Hematopoietic multipotent progenitor cell (in vitro differentiated cells): ENCODE results near the gene ZFYVE26. TPM values are rescaled to one million over a fixed set of nuclear protein-coding genes. Genes with fewer than 3 reads are reported as not detected.
"Not testable (repeated sequence)": the region's sequence is repeated elsewhere in the genome, so short reads cannot be mapped to it uniquely, and the experiment has no call there.

ENCODE experiments used
- DNase-seq, 3 donors: peaks; one replicate each; pipeline ENCODE4 v3.0.0-alpha.2; 2011 to 2015; ENCODE audit warnings: low read depth in 2 of 3, low spot score in 2 of 3
- total RNA-seq: library from RNA; depleted of rRNA; stranded (reverse); fragments of >200 nt; gene quantifications from one replicate; pipeline ENCODE4 v1.2.3, GENCODE V29; 2012

Gene ZFYVE26
- total RNA-seq, 1 donor = 22.1 TPM

DNA sequence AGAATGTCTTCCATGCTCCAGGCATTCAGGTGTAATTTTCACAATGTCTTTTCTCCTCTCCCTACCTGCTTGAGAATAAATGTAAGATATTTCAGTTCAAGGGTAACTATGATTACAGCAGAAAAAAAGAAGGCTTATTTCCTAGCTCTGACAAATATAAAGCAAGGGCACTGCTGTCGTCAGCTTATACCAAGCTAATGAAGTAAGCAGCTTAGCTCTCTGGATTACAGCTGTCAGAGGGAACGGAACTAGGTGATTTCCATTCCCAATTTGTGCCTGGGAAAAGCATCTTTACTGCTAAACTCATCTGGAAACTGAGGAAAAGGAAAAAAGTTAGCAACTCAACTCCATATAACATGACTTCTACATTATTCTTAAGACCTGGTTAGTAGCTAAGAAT, 56.5 kb downstream of the ZFYVE26 start:
- no peak for DNase-seq

DNA sequence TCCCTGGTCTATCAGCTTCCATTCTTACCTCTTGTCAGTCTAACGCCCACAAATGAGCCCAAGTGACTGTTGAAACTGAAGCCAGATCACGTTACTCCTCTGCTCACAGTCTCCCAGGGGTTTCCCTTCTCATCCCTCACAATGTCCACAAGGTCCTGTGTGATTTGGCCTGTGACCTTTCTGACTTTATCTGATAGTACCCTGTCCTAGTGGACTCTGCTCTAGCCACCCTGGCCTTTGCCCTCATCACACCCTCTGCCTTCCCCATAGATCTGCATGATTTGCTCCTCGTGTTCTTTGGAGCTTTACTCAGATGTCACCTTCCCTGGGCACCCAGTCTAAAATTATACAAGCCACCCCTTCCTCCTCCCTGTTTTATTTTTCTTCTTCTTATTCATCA, 59.2 kb downstream of the ZFYVE26 start:
- DNase-seq = no peak

DNA sequence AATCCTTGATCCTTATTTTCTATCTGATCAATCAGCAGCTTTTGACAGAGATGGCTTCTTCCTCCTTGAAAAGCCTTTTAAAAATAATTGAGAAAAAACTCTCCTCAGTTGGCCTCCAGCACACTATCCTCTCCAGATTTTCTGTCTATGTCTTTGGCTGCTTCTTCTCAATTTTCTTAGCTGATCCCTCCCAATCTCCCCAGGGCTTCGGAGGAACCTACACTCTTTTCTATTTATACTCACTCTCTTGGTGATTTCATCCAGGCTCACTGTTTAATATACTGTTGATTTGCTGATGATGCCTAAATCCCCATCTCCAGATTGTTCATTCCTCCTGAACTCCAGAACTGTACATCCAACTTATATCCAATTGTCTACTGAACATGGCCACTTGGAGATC, 59.9 kb downstream of the ZFYVE26 start:
- DNase-seq = no peak

DNA sequence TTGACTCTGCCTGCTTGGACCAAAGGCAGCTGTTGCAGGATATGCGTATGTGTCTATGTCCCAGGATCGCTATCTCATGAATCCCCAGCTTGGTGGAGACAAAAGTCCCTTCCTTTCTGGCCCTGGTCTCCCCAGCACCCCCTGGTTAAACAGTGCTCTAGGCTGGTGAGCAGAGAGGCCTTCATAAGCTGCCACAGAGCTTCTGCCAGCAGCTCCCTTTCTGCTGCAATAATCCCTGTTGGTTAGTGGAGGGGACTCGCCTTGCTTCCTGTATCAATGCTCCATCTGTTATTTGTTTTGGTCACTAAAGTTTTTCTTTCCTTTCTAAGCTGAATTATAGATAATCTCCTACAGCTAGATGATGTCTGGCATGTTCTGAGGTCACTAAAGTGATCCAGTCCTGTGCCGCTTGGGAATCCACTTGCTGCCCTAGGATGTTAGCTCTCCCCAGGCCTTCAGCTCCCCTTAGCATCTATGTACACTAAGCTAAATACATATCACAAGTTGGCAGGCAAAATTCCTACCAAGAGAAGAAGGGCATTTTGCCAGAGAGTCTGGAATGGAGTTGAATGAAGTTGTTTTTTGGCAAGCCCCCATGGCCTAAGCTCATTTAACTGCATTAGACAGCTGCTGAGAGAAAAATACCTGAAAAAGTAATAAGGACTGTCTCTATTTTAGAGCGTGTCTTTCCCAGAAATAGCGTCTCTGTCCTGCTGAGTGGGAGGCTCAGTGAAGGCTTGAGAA, 66.9 kb downstream of the ZFYVE26 start:
- no peak for DNase-seq

DNA sequence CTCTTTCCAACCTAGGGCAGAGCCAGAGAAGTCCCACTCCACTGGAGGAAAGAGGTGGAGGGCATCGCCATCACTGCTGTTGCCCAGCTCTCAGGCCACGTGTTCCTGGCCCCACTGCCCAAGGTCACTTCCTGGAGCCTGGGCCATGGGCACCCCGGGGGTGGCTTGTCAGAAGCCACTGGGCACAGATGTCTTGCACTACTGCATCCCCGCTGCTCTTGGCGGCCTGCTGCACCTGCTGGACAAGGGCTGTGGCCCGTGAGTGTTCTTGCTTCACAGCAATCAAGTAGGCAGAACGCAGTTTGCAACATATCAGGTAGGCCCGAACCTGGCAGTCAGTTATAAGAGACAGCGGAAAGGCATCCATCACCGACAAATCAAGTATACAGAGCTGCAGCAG, 68.1 kb downstream of the ZFYVE26 start:
- no peak for DNase-seq

DNA sequence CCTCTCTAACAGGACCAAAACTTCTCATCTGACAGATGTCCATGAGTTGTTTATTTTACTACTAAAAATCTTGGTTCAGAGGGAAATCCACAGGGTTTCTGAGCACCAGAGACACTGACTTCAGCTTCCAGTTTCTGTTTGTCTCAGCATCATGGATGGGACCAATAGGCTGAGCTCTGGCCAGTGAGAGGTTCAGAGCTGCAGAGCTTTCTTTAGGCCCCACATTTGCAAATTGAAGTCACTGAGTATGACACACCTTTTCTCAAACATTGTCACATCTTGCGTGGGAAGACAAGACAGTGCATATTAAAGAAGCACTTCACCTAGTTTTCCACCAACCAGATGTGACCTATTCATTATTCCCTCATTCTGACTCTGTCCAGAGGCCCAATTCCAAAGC, 69.5 kb downstream of the ZFYVE26 start:
- no peak for DNase-seq

DNA sequence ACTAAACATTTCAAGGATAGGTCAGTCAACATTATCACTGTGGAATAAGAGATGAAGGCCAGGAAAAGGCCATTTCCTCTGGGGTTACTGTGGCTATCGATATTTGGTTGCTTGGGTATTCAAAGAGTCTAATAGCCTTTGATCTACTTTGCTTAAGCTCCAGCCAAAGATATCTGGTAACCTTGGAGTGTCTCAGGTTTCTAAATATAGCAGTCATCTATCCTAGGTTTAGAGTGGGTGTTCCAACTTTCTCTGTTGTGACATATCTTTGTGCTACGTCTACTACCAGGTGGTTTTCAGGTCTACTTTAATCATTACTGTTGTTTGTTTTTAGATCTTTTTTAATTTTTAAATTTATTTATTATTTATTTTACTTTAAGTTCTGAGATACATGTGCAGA, 72.3 kb downstream of the ZFYVE26 start:
- DNase-seq = no peak

DNA sequence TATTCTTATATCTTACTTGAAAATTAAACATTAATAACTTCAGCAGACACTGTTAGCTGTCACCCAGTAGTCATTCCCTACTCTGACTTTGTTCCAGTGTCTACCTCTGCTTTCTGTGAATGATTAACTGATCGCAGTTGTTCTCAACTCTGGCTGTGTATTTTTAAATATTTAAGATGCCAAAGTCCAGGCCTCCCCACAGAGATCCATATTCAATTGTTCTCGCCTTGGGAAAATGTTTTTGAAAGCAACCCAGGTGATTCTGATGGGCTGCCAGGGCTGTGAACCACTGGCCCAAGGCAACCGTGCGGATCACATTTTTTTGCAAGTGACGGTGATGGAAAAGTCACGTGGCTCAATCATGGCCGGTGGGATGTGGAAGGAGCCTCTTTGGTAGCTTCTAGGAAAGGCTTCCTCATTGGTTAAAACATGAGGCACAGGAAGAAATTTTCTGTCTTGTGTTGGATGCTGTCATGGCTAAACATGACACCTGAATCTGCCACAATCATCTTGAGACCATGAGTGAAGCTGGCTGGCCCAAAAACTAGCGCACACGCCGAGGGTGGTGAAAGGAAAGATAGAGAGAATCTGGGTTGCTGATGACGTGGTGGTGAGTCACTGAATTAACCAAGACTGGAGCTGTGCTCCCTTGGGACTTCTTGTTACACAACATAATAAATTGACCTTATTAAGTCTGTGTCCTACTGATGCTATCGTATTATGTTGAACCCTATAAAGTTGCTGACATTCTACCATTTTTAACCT, 77.5 kb downstream of the ZFYVE26 start:
- DNase-seq = no peak

DNA sequence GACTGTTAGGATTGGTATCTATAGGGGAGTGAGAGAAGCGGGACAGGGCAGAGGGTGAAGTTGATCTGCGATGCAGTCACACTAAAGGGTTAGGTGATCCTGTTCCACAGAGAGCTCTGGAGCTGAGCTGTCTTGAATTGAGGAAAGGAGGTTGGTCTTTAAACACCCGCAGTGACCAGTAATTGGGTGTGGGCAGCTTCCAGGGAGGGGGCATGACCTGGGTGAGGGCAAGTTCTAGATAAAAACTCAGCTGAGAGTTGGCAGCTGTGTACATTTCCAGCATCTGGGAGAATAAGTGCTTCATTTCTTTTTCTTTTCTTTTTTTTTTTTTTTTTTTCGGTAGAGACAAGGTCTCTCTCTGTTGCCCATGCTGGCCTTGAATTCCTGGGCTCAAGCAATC, 79.6 kb downstream of the ZFYVE26 start:
- DNase-seq = no peak

DNA sequence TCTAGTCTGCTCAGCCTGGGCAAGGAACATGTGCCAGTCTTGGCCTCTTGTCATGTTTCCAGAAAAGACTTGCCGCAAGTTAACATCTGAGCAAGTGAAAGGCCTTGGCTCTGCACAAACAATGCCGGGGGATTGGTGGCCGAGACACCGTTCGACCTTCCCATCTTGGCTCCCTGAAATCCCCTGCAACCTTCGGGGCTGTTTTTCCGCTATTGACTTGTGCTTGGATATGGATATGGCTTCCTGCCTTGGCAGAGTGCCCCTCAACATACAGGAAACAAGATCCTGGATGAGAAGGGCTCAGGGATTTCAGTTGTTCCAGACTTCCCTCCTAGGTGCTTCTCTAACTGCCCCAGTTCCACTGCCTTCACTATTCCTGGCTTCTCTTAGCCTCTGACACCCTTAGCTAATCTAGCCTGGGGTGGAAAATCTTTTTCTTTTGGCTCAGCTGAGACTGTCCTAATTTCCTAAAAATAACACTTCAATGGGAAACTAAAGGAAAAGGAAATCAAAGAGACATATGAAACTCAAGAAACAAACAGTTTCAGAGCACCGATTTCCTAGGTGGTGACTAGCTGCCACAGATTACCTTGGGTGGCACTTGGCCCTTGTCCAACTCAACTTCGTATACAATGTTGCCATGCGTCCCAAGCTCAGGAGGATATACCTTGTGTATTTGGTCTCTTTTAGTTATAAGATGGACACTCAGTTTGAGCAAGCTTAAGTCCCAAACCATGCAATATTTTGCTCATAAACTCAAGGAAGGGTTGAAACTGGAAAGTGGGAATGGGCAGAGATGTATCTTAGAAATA, 80.8 kb downstream of the ZFYVE26 start:
- no peak for DNase-seq

DNA sequence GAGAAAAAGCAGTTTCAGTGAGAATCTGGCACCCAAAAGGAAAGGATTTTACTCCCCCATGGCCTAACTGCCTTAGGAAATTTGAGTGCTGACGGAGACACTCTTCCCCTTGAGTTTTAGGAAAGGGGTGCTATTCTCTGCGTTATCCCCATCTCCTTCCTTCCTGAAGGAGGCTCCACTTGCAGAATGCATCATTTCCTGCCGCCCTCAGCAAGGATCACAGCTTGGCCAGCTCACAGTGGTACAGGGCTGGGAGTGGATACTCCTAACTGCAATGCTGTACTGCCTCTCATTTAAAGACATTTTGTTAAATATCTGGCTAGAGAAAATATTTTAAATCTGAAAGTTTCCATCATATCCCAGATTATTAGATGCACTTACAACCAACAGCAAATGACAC, 81.7 kb downstream of the ZFYVE26 start:
- DNase-seq = no peak

DNA sequence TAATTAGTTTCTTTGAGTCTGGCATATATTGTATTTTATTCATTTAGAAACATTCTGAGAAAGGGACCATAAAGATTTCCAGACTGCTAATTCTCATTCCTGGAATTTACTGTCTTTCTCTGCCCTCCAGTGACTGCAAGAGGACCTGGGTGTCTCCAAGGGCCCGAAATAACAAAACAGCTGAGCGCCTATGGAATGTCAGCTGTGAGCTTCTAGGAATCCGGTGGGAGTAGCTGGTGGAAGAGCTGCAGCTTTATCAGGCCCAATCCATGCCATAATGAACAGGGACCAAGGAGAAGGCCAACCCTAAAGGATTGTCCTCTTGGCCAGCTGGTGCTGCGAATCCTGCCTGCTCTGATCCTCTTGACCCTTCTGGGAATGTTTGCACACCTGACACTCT, 82.8 kb downstream of the ZFYVE26 start:
- no peak for DNase-seq

DNA sequence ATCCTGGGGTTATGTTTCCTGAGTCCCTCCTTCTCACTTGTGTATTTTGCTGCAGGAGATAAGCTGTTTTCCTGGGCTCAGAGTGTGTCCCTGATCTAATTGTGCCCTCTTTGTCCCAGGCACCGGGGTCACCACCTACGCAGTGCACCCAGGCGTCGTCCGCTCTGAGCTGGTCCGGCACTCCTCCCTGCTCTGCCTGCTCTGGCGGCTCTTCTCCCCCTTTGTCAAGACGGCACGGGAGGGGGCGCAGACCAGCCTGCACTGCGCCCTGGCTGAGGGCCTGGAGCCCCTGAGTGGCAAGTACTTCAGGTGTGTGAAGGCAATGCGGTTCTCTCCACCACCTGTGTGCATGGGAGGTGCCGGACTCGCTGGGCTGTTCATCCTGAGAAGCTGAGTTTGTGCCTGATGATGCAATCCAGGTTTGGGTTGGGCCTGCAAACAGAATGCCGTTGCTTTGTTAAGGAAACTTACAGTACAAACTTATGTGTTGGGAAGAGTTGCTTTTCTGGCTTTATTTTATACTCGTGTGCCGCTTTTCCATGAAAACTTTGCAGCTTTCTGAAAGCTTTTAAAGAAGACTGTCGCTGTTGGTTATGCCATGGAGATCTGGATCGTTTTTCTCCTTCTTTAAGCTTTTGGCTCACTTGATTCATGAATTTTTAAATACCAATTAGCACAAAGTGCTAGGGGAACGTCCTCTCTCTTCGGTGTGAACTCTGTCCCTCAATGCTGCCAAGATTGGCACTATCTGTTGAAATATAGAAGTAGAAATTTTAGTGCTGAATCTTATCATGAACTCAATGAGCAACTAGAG, 87.1 kb downstream of the ZFYVE26 start:
- no peak for DNase-seq

DNA sequence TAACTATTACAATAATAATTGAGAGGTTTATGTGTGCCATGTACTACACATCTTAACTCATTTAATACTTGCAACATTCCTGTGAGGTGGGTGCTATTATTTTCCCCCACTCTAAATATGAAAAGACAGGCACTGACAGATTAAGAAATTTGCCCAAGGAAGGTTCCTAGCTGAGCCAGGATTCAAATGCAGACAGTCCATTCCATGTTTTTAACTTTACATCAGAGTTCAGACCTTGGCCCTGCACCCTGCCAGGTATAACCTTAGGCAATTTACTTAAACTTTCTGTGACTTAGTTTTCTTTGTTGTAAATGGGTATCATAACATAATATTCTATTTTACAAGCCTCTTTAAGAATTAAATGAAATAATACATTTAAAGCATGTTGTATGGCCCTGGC, 88.1 kb downstream of the ZFYVE26 start:
- no peak for DNase-seq

DNA sequence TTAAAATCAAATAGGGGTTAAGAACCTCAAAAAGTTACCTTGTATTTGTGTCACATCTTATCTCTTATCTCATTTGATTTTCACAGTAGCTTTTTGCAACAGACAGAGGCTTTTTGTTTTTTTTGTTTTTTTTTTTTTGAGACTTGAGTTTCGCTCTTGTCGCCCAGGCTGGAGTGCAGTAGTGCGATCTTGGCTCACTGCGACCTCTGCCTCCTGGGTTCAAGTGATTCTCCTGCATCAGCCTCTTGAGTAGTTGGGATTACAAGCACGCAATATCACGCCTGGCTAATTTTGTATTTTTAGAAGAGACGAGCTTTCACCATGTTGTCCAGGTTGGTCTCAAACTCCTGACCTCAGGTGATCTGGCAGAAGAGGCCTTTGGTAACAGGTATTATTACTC, 89.0 kb downstream of the ZFYVE26 start:
- no peak for DNase-seq

DNA sequence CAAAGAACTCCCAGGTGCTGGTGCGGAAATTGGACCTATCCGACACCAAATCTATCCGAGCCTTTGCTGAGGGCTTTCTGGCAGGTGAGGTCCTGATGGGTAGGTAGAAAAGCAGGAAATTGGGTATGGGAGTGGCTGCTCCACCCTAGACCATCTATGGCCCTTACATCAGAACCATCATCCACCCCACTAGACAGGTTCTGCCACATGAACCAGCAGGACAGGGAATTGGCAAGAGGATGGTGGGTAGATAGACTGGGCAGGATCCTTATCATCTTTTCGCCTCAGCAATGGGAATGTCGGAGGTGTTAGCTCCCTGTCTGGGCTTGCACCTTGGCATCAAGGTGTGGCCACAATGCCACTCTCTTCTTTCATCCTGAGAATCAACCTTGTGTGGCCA, 91.2 kb downstream of the ZFYVE26 start:
- no peak for DNase-seq

DNA sequence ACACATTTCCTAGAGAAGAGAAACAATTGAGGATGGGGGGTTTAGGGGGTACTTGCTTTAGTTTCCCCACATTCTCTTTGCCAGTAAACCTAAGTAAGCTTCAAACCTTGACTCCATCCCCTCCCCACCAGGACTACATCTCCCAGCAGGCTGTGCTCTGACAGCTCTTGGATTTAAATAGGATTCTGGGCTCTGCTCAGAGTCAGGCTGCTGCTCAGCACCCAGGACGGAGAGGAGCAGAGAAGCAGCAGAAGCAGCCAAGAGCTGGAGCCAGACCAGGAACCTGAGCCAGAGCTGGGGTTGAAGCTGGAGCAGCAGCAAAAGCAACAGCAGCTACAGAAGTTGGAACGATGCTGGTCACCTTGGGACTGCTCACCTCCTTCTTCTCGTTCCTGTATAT, 94.1 kb downstream of the ZFYVE26 start:
- DNase-seq = peak in 1 of 3 donors; percentile 20

DNA sequence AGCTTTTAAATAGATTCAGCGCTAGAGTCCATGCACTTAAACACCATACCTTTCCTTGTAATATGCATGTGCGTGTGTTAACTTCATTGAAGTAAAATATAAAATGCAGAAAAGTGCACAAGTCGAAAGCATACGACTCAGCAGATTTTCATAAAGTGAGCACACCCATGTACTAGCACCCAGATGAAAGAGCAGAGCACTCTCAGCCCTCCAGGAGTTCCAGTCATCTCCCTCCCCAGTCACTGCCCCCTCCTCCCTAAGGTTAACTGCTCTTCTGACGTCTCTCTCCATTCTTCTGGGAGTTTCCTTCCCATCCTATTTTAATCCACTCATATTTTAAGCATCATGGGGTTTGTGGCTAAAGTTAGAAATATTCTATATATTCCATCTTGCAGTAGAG, 94.5 kb downstream of the ZFYVE26 start:
- no peak for DNase-seq

DNA sequence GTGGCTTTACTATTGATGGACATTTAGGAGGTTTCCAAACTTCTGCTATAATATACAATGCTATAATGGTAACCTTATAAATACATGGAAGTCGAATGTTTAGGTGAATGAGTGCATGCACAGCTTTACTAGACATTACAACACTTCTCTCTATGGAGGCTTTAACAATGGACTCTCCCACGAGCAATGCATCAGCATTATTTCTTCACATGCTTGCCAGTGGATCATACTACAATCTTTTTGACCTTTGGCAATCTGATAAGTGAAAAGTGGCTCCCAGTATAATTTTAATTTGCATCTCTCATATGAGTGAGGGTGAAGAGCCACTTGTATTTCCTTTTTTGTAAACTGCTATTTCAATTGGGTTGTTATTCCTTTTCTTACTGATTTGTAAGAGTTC, 96.5 kb downstream of the ZFYVE26 start:
- no peak for DNase-seq

DNA sequence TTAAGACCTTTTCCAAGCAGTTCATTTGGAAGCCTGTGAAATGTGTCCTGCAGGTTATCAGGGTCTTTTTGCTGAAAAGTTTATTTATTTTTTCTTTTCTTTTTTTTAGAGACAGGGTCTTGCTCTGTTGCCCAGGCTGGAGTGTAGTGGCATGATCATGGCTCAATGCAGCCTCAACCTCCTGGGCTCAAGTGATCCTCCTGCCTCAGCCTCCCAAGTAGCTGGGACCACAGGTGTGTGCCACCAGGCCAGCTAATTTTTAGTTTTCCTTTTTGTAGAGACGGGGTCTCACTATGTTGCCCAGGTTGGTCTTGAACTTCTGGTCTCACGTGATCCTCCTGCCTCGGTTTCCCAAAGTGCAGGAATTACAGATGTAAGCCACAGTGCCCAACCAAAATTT, 97.0 kb downstream of the ZFYVE26 start:
- DNase-seq = not testable (repeated sequence)

DNA sequence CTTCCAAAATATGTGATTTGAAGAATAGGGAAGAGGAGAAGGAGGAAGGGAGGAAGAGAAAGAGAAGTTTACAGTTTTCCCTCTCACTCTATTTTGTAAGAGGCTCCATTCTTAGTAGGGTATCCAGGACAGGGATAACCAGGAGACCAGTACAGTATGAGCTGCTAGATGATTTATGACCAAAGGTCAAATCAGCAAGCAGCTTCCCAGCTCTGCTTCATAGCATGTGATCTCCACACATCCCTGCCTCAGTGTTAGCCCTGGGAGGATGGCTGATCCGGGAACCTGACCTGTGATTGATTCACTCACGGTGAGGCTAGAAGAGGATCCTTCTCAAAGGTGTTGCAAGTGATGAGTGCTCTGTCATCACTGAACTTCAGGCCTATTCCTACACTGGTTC, 98.1 kb downstream of the ZFYVE26 start:
- DNase-seq = no peak
